HepG2 (cell line): ENCODE measurements around the gene MTTP. TPM values are rescaled to one million over a fixed set of nuclear protein-coding genes. Genes with fewer than 3 reads are reported as not detected.

Source experiments
- E2F1 ChIP-seq: sonication (generic); formaldehyde crosslinking; IDR thresholded peaks from 2 replicates; pipeline ENCODE4 v1.5.0; 2020; ENCODE audit warnings: missing genetic modification reagents
- HNF1B ChIP-seq: sonication (generic); formaldehyde crosslinking; IDR thresholded peaks from 2 replicates; pipeline ENCODE4 v1.5.1; 2020; ENCODE audit warnings: mild to moderate bottlenecking, moderate library complexity, missing genetic modification reagents
- MNT ChIP-seq: fragments of 450-650 bp; IDR thresholded peaks from 2 replicates; pipeline ENCODE4 v1.6.1; 2016
- NAIF1 ChIP-seq: sonication (generic); formaldehyde crosslinking; IDR thresholded peaks from 2 replicates; pipeline ENCODE4 v1.5.0; 2020; ENCODE audit warnings: mild to moderate bottlenecking, missing genetic modification reagents, borderline replicate concordance
- NKX3-1 ChIP-seq: sonication (generic); formaldehyde crosslinking; IDR thresholded peaks from 2 replicates; pipeline ENCODE4 v1.5.0; 2020; ENCODE audit warnings: missing genetic modification reagents
- NR3C1 ChIP-seq: sonication (generic); formaldehyde crosslinking; IDR thresholded peaks from 2 replicates; pipeline ENCODE4 v1.4.0; 2020; ENCODE audit warnings: missing genetic modification reagents
- RFXAP ChIP-seq: sonication (generic); formaldehyde crosslinking; IDR thresholded peaks from 2 replicates; pipeline ENCODE4 v1.4.0; 2020; ENCODE audit warnings: missing genetic modification reagents, borderline replicate concordance
- SRF ChIP-seq: IDR thresholded peaks from 2 replicates; pipeline ENCODE4 v1.6.1; 2011; ENCODE audit warnings: mild to moderate bottlenecking, low read depth, low read length, moderate library complexity
- ZBTB1 ChIP-seq: sonication (generic); formaldehyde crosslinking; IDR thresholded peaks from 2 replicates; pipeline ENCODE4 v1.4.0; 2020; ENCODE audit warnings: missing genetic modification reagents, borderline replicate concordance
- ZBTB20 ChIP-seq: sonication (generic); formaldehyde crosslinking; IDR thresholded peaks from 2 replicates; pipeline ENCODE4 v1.8.1; 2023; ENCODE audit warnings: missing genetic modification reagents, low read depth, mild to moderate bottlenecking, borderline replicate concordance
- ZBTB21 ChIP-seq: sonication (generic); formaldehyde crosslinking; IDR thresholded peaks from 2 replicates; pipeline ENCODE4 v1.4.0; 2020; ENCODE audit warnings: missing genetic modification reagents
- ZBTB7A ChIP-seq: sonication (generic); formaldehyde crosslinking; IDR thresholded peaks from 2 replicates; pipeline ENCODE4 v1.8.0; 2022; ENCODE audit warnings: mild to moderate bottlenecking, missing genetic modification reagents
- ZNF432 ChIP-seq: sonication (generic); formaldehyde crosslinking; IDR thresholded peaks from 2 replicates; pipeline ENCODE4 v1.5.0; 2020; ENCODE audit warnings: missing genetic modification reagents, mild to moderate bottlenecking, borderline replicate concordance
- ZNF512 ChIP-seq: sonication (generic); formaldehyde crosslinking; IDR thresholded peaks from 2 replicates; pipeline ENCODE4 v1.4.0; 2020; ENCODE audit warnings: mild to moderate bottlenecking, missing genetic modification reagents
- ZNF646 ChIP-seq: sonication (generic); formaldehyde crosslinking; IDR thresholded peaks from 2 replicates; pipeline ENCODE4 v1.9.0; 2021; ENCODE audit warnings: mild to moderate bottlenecking, missing genetic modification reagents
- ZNF788 ChIP-seq: sonication (generic); formaldehyde crosslinking; IDR thresholded peaks from 2 replicates; pipeline ENCODE4 v1.5.0; 2020; ENCODE audit warnings: mild to moderate bottlenecking, missing genetic modification reagents, borderline replicate concordance
- polyA plus RNA-seq, 8 experiments: library from polyadenylated mRNA; depleted of rRNA in 3 of 8; stranded (reverse) in 7 of 8; unstranded in 1 of 8; fragments of >200 nt; fragmentation: Illumina TruSeq in 4 of 8; extraction: Trizol in 4 of 8; gene quantifications; 2 replicates each; pipeline versions ENCODE4 v1.2.1 to v1.2.3, GENCODE V29; 2011 to 2016; ENCODE audit warnings: low read depth in 4 of 8, missing spikeins in 1 of 8, mixed read lengths in 1 of 8; ENCODE audit not compliant: insufficient read depth in 1 of 8
- total RNA-seq, 5 experiments: library from RNA; depleted of rRNA; stranded (reverse); fragments of >200 nt; fragmentation: Illumina TruSeq; extraction: Trizol; gene quantifications; 2 replicates each; pipeline ENCODE4 v1.2.3, GENCODE V29; 2016; ENCODE audit warnings: low read depth in 1 of 5

Gene MTTP
- total and polyA plus RNA-seq, 2 of the 13 experiments (the other 11 are each of a cell fraction or from before 2014, with no cell fraction given), result 84.7 to 102 TPM

GRCh38 chr4:99574530-99575324 lies at the start of gene MTTP (continued):
- TF ChIP-seq E2F1 (CRISPR knock-in tag) (no peak), NR3C1 (CRISPR knock-in tag) (no peak), ZNF432 (CRISPR knock-in tag) (no peak), ZNF512 (CRISPR knock-in tag) (no peak), HNF1B (CRISPR knock-in tag) (peak; percentile 95), NKX3-1 (CRISPR knock-in tag) (no peak), SRF (no peak), NAIF1 (CRISPR knock-in tag) (no peak), ZBTB1 (CRISPR knock-in tag) (no peak), ZNF788 (CRISPR knock-in tag) (no peak), ZBTB7A (CRISPR knock-in tag) (no peak; the same call in 1 of the 2 replicates), ZBTB20 (peak; percentile 83), ZNF646 (CRISPR knock-in tag) (no peak; the same call in 1 of the 2 replicates), RFXAP (CRISPR knock-in tag) (no peak; the same call in 1 of the 2 replicates), MNT (no peak), ZBTB21 (CRISPR knock-in tag) (no peak)
